GM21447 (cell line): ENCODE results near the gene PRSS2.
"Not testable (repeated sequence)": the region's sequence is repeated elsewhere in the genome, so short reads cannot be mapped to it uniquely, and the experiment has no call there.

Experiments used
- ATAC-seq: cut with Tn5 transposase; IDR thresholded peaks from one replicate; pipeline ENCODE4 v1.9.1; 2021; ENCODE audit not compliant: unreplicated experiment

The PRSS2 gene

GRCh38 chr7:142758312-142758711 lies 12.5 kb upstream of the PRSS2 start:
- not testable (repeated sequence) for ATAC-seq

- no peak for ATAC-seq
These were observed 11.3 kb upstream of the PRSS2 start for GRCh38 chr7:142759433-142759832.

- ATAC-seq, result no peak
These were observed 10.6 kb upstream of the PRSS2 start for GRCh38 chr7:142760071-142760642.

GRCh38 chr7:142761606-142762005 lies 9.2 kb upstream of the PRSS2 start:
- ATAC-seq, result not testable (repeated sequence)

GRCh38 chr7:142762104-142762503 lies 8.7 kb upstream of the PRSS2 start:
- no peak for ATAC-seq

- no peak for ATAC-seq
These were observed 3.3 kb upstream of the PRSS2 start for GRCh38 chr7:142767451-142767850.

GRCh38 chr7:142767861-142768260 lies 2.9 kb upstream of the PRSS2 start:
- no peak for ATAC-seq

- not testable (repeated sequence) for ATAC-seq
These were observed 1.9 kb upstream of the PRSS2 start for GRCh38 chr7:142768885-142769284.

GRCh38 chr7:142771353-142771723 lies 568 bp downstream of the PRSS2 start:
- peak; percentile 95 for ATAC-seq

GRCh38 chr7:142772051-142772450 lies 1.3 kb downstream of the PRSS2 start:
- ATAC-seq, result no peak

- ATAC-seq, result no peak
These were observed 1.9 kb downstream of the PRSS2 start for GRCh38 chr7:142772673-142773072.

GRCh38 chr7:142773230-142773629 lies 2.5 kb downstream of the PRSS2 start:
- ATAC-seq, result no peak

GRCh38 chr7:142773937-142774744 lies 3.4 kb downstream of the PRSS2 start:
- ATAC-seq, result no peak

- no peak for ATAC-seq
These were observed 4.1 kb downstream of the PRSS2 start for GRCh38 chr7:142774826-142775225.

GRCh38 chr7:142775351-142776115 lies 4.8 kb downstream of the PRSS2 start:
- not testable (repeated sequence) for ATAC-seq

GRCh38 chr7:142776206-142776844 lies 5.6 kb downstream of the PRSS2 start:
- no peak for ATAC-seq

GRCh38 chr7:142776845-142777225 lies 6.1 kb downstream of the PRSS2 start:
- ATAC-seq, result not testable (repeated sequence)

GRCh38 chr7:142777318-142777717 lies 6.5 kb downstream of the PRSS2 start:
- no peak for ATAC-seq

- peak; percentile 90 for ATAC-seq
These were observed 12.4 kb downstream of the PRSS2 start for GRCh38 chr7:142782922-142783900.

GRCh38 chr7:142784096-142784495 lies 13.3 kb downstream of the PRSS2 start:
- no peak for ATAC-seq
